ENCODE measurements around the gene IL16. TPM values are rescaled to one million over a fixed set of nuclear protein-coding genes. Genes with fewer than 3 reads are reported as not detected.

Gene IL16
- total RNA-seq, 1 experiment from 2014 or later = 0.81 TPM

GRCh38 chr15:81229586-81229985, 32.9 kb downstream of the IL16 start:
- BruUV-seq (replicated peaks) = no TSS peak
- no peaks in the 10 kb centered on the region for H3K36me3 ChIP-seq (ENCODE audit: control insufficient read depth in 1 of 2, insufficient read depth in 2 of 2, low read length in 2 of 2)
- H2AFZ ChIP-seq (ENCODE audit: low read depth, low read length, poor library complexity, severe bottlenecking) = no peak overlapping the region
- H3K4me1 ChIP-seq (ENCODE audit: control insufficient read depth in 1 of 2, insufficient read depth in 2 of 2, low read length in 2 of 2) = no peaks in the 10 kb centered on the region
- intact Hi-C loops (cut with micrococcal nuclease) = no loop called here
- H3K27ac ChIP-seq (ENCODE audit: low read depth, low read length) = no peak overlapping the region
- RAD21 ChIA-PET (ENCODE audit: low non-redundant PET in 1 of 2, low total read pairs in 2 of 2, uncharacterized antibody in 2 of 2, unreplicated experiment in 2 of 2) = no interaction called here
- H3K9me2 ChIP-seq (ENCODE audit: insufficient read depth) = no peaks in the 10 kb centered on the region
- DNase-seq (ENCODE audit: low read depth, low spot score) (no peak), ATAC-seq (no peak)
- POLR2A ChIA-PET = no interaction called here
- no peak overlapping the region for H3K4me3 ChIP-seq (replicated peaks in 1 of 2; ENCODE audit: low read depth in 1 of 2, low read length in 2 of 2)
- CTCF ChIA-PET = interaction anchor here (1.2 kb wide), 1 partner anchor 36 kb away, joined by 4 read pairs; no protein-coding TSS in a partner anchor
- no peak overlapping the region for H3K4me2 ChIP-seq (ENCODE audit: low read length)
- H3K27me3 ChIP-seq (ENCODE audit: insufficient read depth, low read length) = no peaks in the 10 kb centered on the region; the same call in 1 of the 2 replicates
- H3K79me2 ChIP-seq (ENCODE audit: insufficient read depth, low read length) = no peaks in the 10 kb centered on the region
- H3K9me3 ChIP-seq (ENCODE audit: control insufficient read depth in 1 of 2, insufficient read depth in 1 of 2, low read depth in 1 of 2, low read length in 2 of 2) = no peaks in the 10 kb centered on the region
- TF ChIP-seq ZFX (IDR thresholded peaks at IDR 0.05) (no peak), ELF1 (IDR thresholded peaks at IDR 0.05; ENCODE audit: borderline replicate concordance, low read depth) (no peak), ZNF274 (IDR thresholded peaks at IDR 0.05; ENCODE audit: low read depth, low read length) (no peak), CBX3 (IDR thresholded peaks at IDR 0.05; ENCODE audit: low read depth) (no peak), RAD21 (IDR thresholded peaks at IDR 0.05; ENCODE audit: low read depth) (no peak), CTCF (IDR thresholded peaks at IDR 0.05 in 2 of 3, conservative IDR thresholded peaks at IDR 0.05 in 1 of 3; ENCODE audit: borderline replicate concordance in 1 of 3, insufficient read depth in 1 of 3, low read depth in 2 of 3, low read length in 2 of 3) (no peak), SP1 (IDR thresholded peaks at IDR 0.05; ENCODE audit: low read depth) (no peak), REST (IDR thresholded peaks at IDR 0.05; ENCODE audit: low read depth) (no peak), MAX (IDR thresholded peaks at IDR 0.05) (no peak), SRF (IDR thresholded peaks at IDR 0.05; ENCODE audit: low read depth) (no peak), YY1 (IDR thresholded peaks at IDR 0.05; ENCODE audit: extremely low read depth, insufficient replicate concordance, low read depth, low read length) (no peak), CEBPB (IDR thresholded peaks at IDR 0.05; ENCODE audit: low read depth) (no peak), ZBTB33 (IDR thresholded peaks at IDR 0.05; ENCODE audit: extremely low read depth, insufficient replicate concordance, low read length) (no peak), TCF7L2 (IDR thresholded peaks at IDR 0.05; ENCODE audit: borderline replicate concordance, extremely low read depth, insufficient read depth, insufficient read length) (no peak), FOSL1 (IDR thresholded peaks at IDR 0.05; ENCODE audit: low read depth) (no peak), POLR2AphosphoS5 (IDR thresholded peaks at IDR 0.05; ENCODE audit: low read depth, low read length) (no peak), JUND (IDR thresholded peaks at IDR 0.05) (no peak)
- no peak overlapping the region for H3K9ac ChIP-seq (ENCODE audit: low read length)
- no peaks in the 10 kb centered on the region for H4K20me1 ChIP-seq (ENCODE audit: insufficient read depth)

Data from HCT116 (cell line).